Measurements from ENCODE around the gene ATP12A. TPM values are rescaled to one million over a fixed set of nuclear protein-coding genes. Genes with fewer than 3 reads are reported as not detected.

Gene ATP12A
- total RNA-seq, 1 donor from 2014 or later: not detected

DNA sequence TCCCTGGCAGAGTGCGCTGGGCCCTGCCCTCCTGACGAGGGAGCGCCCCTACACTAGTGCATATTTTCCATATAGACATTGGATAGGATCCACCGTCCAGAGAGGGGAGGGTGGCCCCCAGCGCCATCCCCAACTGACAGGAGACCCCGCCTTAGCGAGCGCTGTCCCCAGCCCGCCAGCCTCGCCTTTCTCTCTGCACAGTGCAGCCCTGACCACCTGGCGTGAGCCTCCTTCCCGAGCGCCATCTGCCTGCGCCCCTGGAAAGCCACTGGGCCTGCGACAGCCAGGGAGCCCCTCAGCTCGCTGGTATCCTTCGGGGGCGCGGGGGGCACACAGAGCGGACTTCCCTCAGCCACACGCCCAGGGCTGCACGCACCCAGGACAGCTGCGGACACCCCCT is 42.1 kb upstream of the ATP12A start:
- no peak for DNase-seq (ENCODE audit: low spot score)
- no peaks in the 10 kb centered on the region for H3K9me3 Mint-ChIP-seq (ENCODE audit: low read depth)
- TF ChIP-seq CTCF (IDR thresholded peaks at IDR 0.05): no peak
- H3K36me3 Mint-ChIP-seq (ENCODE audit: low read depth): no peaks in the 10 kb centered on the region
- no peaks in the 10 kb centered on the region for H3K4me1 Mint-ChIP-seq (ENCODE audit: low read depth)
- H3K4me3 Mint-ChIP-seq (ENCODE audit: unreplicated experiment): no peak overlapping the region
- H3K27me3 Mint-ChIP-seq (ENCODE audit: low read depth): no peaks in the 10 kb centered on the region
- no peak overlapping the region for H3K27ac Mint-ChIP-seq (ENCODE audit: unreplicated experiment)

DNA sequence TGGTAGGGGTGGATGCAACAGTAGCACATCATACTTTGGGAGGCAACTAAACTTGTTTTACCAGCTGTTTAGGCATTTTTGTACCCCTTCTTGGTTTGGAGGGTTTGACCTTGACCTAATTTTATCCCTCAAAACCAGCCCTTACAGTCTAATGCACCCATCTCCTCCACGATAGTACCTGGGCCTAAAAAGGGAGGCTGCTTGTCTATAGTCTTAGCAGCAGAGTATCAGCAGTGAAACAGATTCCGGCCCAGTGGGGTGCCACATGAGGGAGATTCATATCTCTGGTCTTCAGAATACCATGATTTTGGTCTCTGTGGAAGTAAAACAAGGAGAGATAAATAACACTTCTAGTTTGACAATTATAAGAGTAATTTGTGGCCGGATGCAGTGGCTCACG is 39.5 kb upstream of the ATP12A start:
- no peaks in the 10 kb centered on the region for H3K36me3 Mint-ChIP-seq (ENCODE audit: low read depth)
- no peaks in the 10 kb centered on the region for H3K9me3 Mint-ChIP-seq (ENCODE audit: low read depth)
- peaks cover 2% of the 10 kb centered on the region for H3K27me3 Mint-ChIP-seq (ENCODE audit: low read depth)
- H3K4me3 Mint-ChIP-seq (ENCODE audit: unreplicated experiment): no peak overlapping the region
- no peak overlapping the region for H3K27ac Mint-ChIP-seq (ENCODE audit: unreplicated experiment)
- H3K4me1 Mint-ChIP-seq (ENCODE audit: low read depth): no peaks in the 10 kb centered on the region
- no peak for DNase-seq (ENCODE audit: low spot score)
- TF ChIP-seq CTCF (IDR thresholded peaks at IDR 0.05): no peak

DNA sequence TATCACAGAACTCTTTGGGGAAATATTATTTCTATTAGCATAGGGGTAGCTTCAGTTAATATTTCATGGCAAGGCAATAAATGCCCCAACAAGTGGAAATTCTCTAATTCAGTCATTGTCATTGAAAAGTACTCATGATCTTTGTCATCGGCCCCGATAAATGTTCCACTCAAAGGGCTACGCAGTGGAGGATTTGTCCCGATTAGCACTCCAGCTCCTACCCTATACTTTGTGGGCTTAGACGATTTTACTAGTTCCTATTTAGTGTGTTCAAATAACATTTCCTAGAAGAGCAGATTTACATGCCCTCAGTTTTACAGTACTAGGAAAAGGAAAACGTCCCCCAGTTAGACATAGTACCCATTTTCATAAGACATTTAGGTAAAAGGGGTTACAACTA is 38.0 kb upstream of the ATP12A start:
- TF ChIP-seq CTCF (IDR thresholded peaks at IDR 0.05): no peak
- no peak for DNase-seq (ENCODE audit: low spot score)
- H3K4me3 Mint-ChIP-seq (ENCODE audit: unreplicated experiment): no peak overlapping the region
- no peaks in the 10 kb centered on the region for H3K36me3 Mint-ChIP-seq (ENCODE audit: low read depth)
- peaks cover 2% of the 10 kb centered on the region for H3K9me3 Mint-ChIP-seq (ENCODE audit: low read depth)
- H3K27me3 Mint-ChIP-seq (ENCODE audit: low read depth): peaks cover 2% of the 10 kb centered on the region
- H3K4me1 Mint-ChIP-seq (ENCODE audit: low read depth): no peaks in the 10 kb centered on the region
- H3K27ac Mint-ChIP-seq (ENCODE audit: unreplicated experiment): no peak overlapping the region

GRCh38 chr13:24644036-24644435 is 36.2 kb upstream of the ATP12A start:
- H3K36me3 Mint-ChIP-seq (ENCODE audit: low read depth): no peaks in the 10 kb centered on the region
- H3K4me1 Mint-ChIP-seq (ENCODE audit: low read depth): no peaks in the 10 kb centered on the region
- no peak overlapping the region for H3K4me3 Mint-ChIP-seq (ENCODE audit: unreplicated experiment)
- no peak for TF ChIP-seq CTCF (IDR thresholded peaks at IDR 0.05)
- H3K27me3 Mint-ChIP-seq (ENCODE audit: low read depth): peaks cover 2% of the 10 kb centered on the region
- peaks cover 2% of the 10 kb centered on the region for H3K9me3 Mint-ChIP-seq (ENCODE audit: low read depth)
- DNase-seq (ENCODE audit: low spot score): no peak
- no peak overlapping the region for H3K27ac Mint-ChIP-seq (ENCODE audit: unreplicated experiment)

- Mint-ChIP-seq H3K9me3 (ENCODE audit: low read depth) (peaks cover 2% of the 10 kb centered on the region), H3K36me3 (ENCODE audit: low read depth) (no peaks in the 10 kb centered on the region), H3K4me1 (ENCODE audit: low read depth) (no peaks in the 10 kb centered on the region), H3K27me3 (ENCODE audit: low read depth) (peaks cover 2% of the 10 kb centered on the region), H3K27ac (ENCODE audit: unreplicated experiment) (no peak overlapping the region), H3K4me3 (ENCODE audit: unreplicated experiment) (no peak overlapping the region)
- no peak for TF ChIP-seq CTCF (IDR thresholded peaks at IDR 0.05)
- no peak for DNase-seq (ENCODE audit: low spot score)
These were observed 31.9 kb upstream of the ATP12A start for GRCh38 chr13:24648271-24648670.

All from chondrocyte (in vitro differentiated cells).